Measurements from ENCODE around the gene FLT3LG. TPM values are rescaled to one million over a fixed set of nuclear protein-coding genes. Genes with fewer than 3 reads are reported as not detected.

The FLT3LG gene
- total and polyA plus RNA-seq, 9 of the 15 experiments (the other 6 are each of a cell fraction or from before 2014, with no cell fraction given) = 0.31 to 6.4 (median 1.1) TPM

DNA sequence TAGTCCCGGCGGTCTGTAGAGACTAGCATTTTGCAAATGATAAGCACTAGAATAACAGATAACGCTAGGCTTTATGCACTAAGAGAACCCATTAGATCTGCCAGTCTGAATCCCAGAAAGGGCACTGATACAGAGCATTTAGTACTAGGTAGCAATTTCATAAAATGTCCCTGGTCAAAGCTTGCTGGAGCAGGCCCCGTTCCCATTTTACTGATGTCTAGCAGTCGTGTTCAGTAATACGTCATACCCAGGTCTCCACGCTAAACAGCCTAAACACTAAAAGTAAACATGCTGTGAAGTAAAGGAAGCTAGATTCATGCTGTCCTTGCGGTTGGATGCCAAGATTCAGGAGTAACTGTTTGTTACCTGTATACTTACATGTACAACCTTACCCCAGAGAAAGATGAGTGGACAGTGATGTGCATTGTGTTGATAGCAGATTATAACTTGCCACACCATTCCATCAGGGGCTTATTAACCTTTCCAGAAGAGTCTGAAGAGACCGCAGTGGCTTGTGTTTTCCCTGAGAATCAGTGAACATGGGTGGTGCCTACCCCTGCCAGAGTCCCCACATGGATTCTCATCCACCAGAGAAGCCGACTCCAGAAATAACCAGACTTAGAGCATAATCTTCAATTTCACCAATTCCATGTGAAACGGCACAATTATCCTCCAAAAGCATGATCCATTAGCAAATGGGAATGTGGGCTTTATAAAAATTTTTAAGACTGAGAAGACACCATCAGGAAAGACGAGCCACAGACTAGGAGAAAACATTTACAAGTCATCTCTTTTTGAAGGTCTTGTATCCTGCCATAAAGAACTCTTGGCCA lies 18.8 kb downstream of the FLT3LG start (continued):
- TF ChIP-seq, protein P1, sequence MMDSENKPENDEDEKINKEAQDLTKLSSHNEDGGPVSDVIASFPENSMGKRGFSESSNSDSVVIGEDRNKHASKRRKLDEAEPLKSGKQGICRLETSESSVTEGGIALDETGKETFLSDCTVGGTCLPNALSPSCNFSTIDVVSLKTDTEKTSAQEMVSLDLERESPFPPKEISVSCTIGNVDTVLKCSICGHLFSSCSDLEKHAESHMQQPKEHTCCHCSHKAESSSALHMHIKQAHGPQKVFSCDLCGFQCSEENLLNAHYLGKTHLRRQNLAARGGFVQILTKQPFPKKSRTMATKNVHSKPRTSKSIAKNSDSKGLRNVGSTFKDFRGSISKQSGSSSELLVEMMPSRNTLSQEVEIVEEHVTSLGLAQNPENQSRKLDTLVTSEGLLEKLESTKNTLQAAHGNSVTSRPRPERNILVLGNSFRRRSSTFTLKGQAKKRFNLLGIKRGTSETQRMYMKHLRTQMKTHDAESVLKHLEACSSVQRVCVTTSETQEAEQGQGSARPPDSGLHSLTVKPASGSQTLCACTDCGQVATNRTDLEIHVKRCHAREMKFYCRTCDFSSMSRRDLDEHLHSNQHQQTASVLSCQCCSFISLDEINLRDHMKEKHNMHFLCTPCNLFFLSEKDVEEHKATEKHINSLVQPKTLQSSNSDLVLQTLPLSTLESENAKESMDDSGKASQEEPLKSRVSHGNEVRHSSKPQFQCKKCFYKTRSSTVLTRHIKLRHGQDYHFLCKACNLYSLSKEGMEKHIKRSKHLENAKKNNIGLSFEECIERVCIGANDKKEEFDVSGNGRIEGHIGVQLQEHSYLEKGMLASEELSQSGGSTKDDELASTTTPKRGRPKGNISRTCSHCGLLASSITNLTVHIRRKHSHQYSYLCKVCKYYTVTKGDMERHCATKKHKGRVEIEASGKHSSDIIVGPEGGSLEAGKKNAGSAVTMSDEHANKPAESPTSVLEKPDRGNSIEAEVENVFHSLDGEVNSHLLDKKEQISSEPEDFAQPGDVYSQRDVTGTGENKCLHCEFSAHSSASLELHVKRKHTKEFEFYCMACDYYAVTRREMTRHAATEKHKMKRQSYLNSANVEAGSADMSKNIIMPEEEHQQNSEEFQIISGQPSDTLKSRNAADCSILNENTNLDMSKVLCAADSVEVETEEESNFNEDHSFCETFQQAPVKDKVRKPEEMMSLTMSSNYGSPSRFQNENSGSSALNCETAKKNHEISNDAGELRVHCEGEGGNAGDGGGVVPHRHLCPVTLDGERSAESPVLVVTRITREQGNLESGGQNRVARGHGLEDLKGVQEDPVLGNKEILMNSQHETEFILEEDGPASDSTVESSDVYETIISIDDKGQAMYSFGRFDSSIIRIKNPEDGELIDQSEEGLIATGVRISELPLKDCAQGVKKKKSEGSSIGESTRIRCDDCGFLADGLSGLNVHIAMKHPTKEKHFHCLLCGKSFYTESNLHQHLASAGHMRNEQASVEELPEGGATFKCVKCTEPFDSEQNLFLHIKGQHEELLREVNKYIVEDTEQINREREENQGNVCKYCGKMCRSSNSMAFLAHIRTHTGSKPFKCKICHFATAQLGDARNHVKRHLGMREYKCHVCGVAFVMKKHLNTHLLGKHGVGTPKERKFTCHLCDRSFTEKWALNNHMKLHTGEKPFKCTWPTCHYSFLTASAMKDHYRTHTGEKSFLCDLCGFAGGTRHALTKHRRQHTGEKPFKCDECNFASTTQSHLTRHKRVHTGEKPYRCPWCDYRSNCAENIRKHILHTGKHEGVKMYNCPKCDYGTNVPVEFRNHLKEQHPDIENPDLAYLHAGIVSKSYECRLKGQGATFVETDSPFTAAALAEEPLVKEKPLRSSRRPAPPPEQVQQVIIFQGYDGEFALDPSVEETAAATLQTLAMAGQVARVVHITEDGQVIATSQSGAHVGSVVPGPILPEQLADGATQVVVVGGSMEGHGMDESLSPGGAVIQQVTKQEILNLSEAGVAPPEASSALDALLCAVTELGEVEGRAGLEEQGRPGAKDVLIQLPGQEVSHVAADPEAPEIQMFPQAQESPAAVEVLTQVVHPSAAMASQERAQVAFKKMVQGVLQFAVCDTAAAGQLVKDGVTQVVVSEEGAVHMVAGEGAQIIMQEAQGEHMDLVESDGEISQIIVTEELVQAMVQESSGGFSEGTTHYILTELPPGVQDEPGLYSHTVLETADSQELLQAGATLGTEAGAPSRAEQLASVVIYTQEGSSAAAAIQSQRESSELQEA (IDR thresholded peaks at IDR 0.05; ENCODE audit: low read depth) = no peak
- TF ChIP-seq PURB (CRISPR knock-in tag; IDR thresholded peaks at IDR 0.05; ENCODE audit: low read depth) (no peak), ZNF764 (CRISPR knock-in tag; IDR thresholded peaks at IDR 0.05; ENCODE audit: low read depth) (no peak), ZC3H4 (CRISPR knock-in tag; IDR thresholded peaks at IDR 0.05; ENCODE audit: borderline replicate concordance) (no peak), MED1 (CRISPR knock-in tag; IDR thresholded peaks at IDR 0.05; ENCODE audit: borderline replicate concordance) (no peak), POLR3G (IDR thresholded peaks at IDR 0.05; ENCODE audit: extremely low read depth, insufficient read length, insufficient replicate concordance) (no peak), ZNF324 (CRISPR knock-in tag; IDR thresholded peaks at IDR 0.05) (no peak), SLC30A9 (CRISPR knock-in tag; IDR thresholded peaks at IDR 0.05) (no peak), NCOA2 (IDR thresholded peaks at IDR 0.05; ENCODE audit: partially characterized antibody in 2 of 2) (no peak), ZNF263 (CRISPR knock-in tag; IDR thresholded peaks at IDR 0.05; ENCODE audit: borderline replicate concordance) (no peak), C11orf30 (IDR thresholded peaks at IDR 0.05; ENCODE audit: low read depth) (no peak), CBX1 (IDR thresholded peaks at IDR 0.05; ENCODE audit: low read depth) (peak; percentile 23; the same call in 1 of the 2 replicates), CBX3 (IDR thresholded peaks at IDR 0.05; ENCODE audit: borderline replicate concordance in 1 of 2, low read length in 2 of 2) (no peak), NUFIP1 (IDR thresholded peaks at IDR 0.05; ENCODE audit: partially characterized antibody) (no peak)
- TF ChIP-seq, protein P2, sequence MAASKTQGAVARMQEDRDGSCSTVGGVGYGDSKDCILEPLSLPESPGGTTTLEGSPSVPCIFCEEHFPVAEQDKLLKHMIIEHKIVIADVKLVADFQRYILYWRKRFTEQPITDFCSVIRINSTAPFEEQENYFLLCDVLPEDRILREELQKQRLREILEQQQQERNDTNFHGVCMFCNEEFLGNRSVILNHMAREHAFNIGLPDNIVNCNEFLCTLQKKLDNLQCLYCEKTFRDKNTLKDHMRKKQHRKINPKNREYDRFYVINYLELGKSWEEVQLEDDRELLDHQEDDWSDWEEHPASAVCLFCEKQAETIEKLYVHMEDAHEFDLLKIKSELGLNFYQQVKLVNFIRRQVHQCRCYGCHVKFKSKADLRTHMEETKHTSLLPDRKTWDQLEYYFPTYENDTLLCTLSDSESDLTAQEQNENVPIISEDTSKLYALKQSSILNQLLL (CRISPR knock-in tag; IDR thresholded peaks at IDR 0.05; ENCODE audit: borderline replicate concordance) = no peak
- TF ChIP-seq, protein P3, sequence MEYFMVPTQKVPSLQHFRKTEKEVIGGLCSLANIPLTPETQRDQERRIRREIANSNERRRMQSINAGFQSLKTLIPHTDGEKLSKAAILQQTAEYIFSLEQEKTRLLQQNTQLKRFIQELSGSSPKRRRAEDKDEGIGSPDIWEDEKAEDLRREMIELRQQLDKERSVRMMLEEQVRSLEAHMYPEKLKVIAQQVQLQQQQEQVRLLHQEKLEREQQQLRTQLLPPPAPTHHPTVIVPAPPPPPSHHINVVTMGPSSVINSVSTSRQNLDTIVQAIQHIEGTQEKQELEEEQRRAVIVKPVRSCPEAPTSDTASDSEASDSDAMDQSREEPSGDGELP (CRISPR knock-in tag; IDR thresholded peaks at IDR 0.05; ENCODE audit: borderline replicate concordance) = no peak; the same call in 1 of the 2 replicates
